BLaER1 (cell line): ENCODE data around the gene MFF.

Experiments used
- H3K27ac ChIP-seq: shearing (Covaris generic); formaldehyde crosslinking; 2 replicates; pipeline ENCODE4 v1.8.1; 2022
- H3K27me3 ChIP-seq: shearing (Covaris generic); formaldehyde crosslinking; 2 replicates; pipeline ENCODE4 v1.8.1; 2022
- H3K36me3 ChIP-seq: shearing (Covaris generic); formaldehyde crosslinking; 2 replicates; pipeline ENCODE4 v1.8.1; 2022
- H3K4me1 ChIP-seq: shearing (Covaris generic); formaldehyde crosslinking; 2 replicates; pipeline ENCODE4 v1.8.1; 2022
- H3K4me2 ChIP-seq: shearing (Covaris generic); formaldehyde crosslinking; 2 replicates; pipeline ENCODE4 v1.8.1; 2022
- H3K4me3 ChIP-seq: shearing (Covaris generic); formaldehyde crosslinking; 2 replicates; pipeline ENCODE4 v1.8.1; 2022
- H3K9ac ChIP-seq: shearing (Covaris generic); formaldehyde crosslinking; 2 replicates; pipeline ENCODE4 v1.8.1; 2022
- H3K9me3 ChIP-seq: shearing (Covaris generic); formaldehyde crosslinking; 2 replicates; pipeline ENCODE4 v1.8.1; 2022
- H4K20me1 ChIP-seq: shearing (Covaris generic); formaldehyde crosslinking; 2 replicates; pipeline ENCODE4 v1.8.1; 2022
- Cebpa-rat ChIP-seq: shearing (Covaris generic); IDR thresholded peaks from 2 replicates; pipeline ENCODE4 v1.8.1; 2022

MFF gene

GRCh38 chr2:227402959-227403358 lies 77.9 kb downstream of the MFF start:
- Histone ChIP-seq H3K9me3 (no peaks in the 10 kb centered on the region), H3K4me2 (no peak overlapping the region), H3K27ac (no peak overlapping the region), H3K4me1 (peaks cover 8% of the 10 kb centered on the region), H3K27me3 (no peaks in the 10 kb centered on the region), H3K36me3 (no peaks in the 10 kb centered on the region), H3K4me3 (no peak overlapping the region), H4K20me1 (no peaks in the 10 kb centered on the region), H3K9ac (no peak overlapping the region)
- no peak for TF ChIP-seq Cebpa-rat

- Histone ChIP-seq H3K27me3 (no peaks in the 10 kb centered on the region), H3K9me3 (no peaks in the 10 kb centered on the region), H4K20me1 (no peaks in the 10 kb centered on the region), H3K4me2 (peak overlapping the region; percentile 25; the same call in 1 of the 2 replicates), H3K9ac (no peak overlapping the region), H3K36me3 (no peaks in the 10 kb centered on the region), H3K4me1 (peaks cover 8% of the 10 kb centered on the region), H3K27ac (no peak overlapping the region), H3K4me3 (no peak overlapping the region)
- no peak for TF ChIP-seq Cebpa-rat
Observed at GRCh38 chr2:227404585-227405271, 79.7 kb downstream of the MFF start.

- H3K27ac ChIP-seq: no peak overlapping the region
- TF ChIP-seq Cebpa-rat: no peak
- no peak overlapping the region for H3K4me2 ChIP-seq
- H3K4me1 ChIP-seq: peaks cover 8% of the 10 kb centered on the region
- H3K9ac ChIP-seq: no peak overlapping the region
- H3K36me3 ChIP-seq: no peaks in the 10 kb centered on the region
- H3K9me3 ChIP-seq: no peaks in the 10 kb centered on the region
- no peaks in the 10 kb centered on the region for H4K20me1 ChIP-seq
- no peak overlapping the region for H3K4me3 ChIP-seq
- H3K27me3 ChIP-seq: no peaks in the 10 kb centered on the region
Observed at GRCh38 chr2:227406177-227407031, 81.4 kb downstream of the MFF start.
